H1 (cell line): ENCODE results near the gene VAMP3. TPM values are rescaled to one million over a fixed set of nuclear protein-coding genes. Genes with fewer than 3 reads are reported as not detected.

ENCODE experiments used
- CTCF ChIA-PET: fragments of 300-600 bp; sonication (Branson Sonifier 250); formaldehyde crosslinking; loops from one replicate; lab custom pipeline; 2021; ENCODE audit not compliant: partially characterized antibody; lab: Charles Lee
- POLR2A ChIA-PET: fragments of 300-600 bp; sonication (Branson Sonifier 250); formaldehyde crosslinking; loops from one replicate; lab custom pipeline; 2021; ENCODE audit warnings: inconsistent platforms; ENCODE audit not compliant: partially characterized antibody; lab: Charles Lee
- DNase-seq, 2 experiments: peaks; one replicate each; pipeline versions ENCODE4 v3.0.0 to v3.0.0-alpha.2; 2010 to 2022; ENCODE audit warnings: low spot score in 2 of 2, low read depth in 1 of 2, mixed read lengths in 1 of 2
- FAIRE-seq: peaks from 2 replicates; lab custom pipeline; 2011; peaks lifted over from hg19 to GRCh38; lab: Jason Lieb, UNC
- H2AFZ ChIP-seq: 2 replicates; pipeline ENCODE4 v1.8.1; 2012; ENCODE audit warnings: low read length, inconsistent platforms
- H2AK5ac ChIP-seq: 2 replicates; pipeline ENCODE4 v1.6.1; 2013; ENCODE audit warnings: low read depth, low read length
- H2BK120ac ChIP-seq: replicated peaks from 2 replicates; pipeline ENCODE3; 2013; ENCODE audit warnings: low read depth, low read length, inconsistent platforms
- H2BK12ac ChIP-seq: 2 replicates; pipeline ENCODE4 v1.6.1; 2013; ENCODE audit warnings: low read depth, low read length
- H2BK15ac ChIP-seq: 2 replicates; pipeline ENCODE4 v1.6.1; 2013; ENCODE audit warnings: low read length
- H2BK20ac ChIP-seq: 2 replicates; pipeline ENCODE4 v1.6.1; 2013; ENCODE audit warnings: low read length
- H2BK5ac ChIP-seq: 2 replicates; pipeline ENCODE4 v1.6.1; 2013; ENCODE audit warnings: low read depth, low read length
- H3K14ac ChIP-seq: 2 replicates; pipeline ENCODE4 v1.6.1; 2013; ENCODE audit warnings: inconsistent platforms; ENCODE audit not compliant: insufficient read length
- H3K18ac ChIP-seq: 2 replicates; pipeline ENCODE4 v1.6.1; 2013; ENCODE audit warnings: low read length; ENCODE audit errors: extremely low read depth
- H3K23ac ChIP-seq: 2 replicates; pipeline ENCODE4 v1.6.1; 2013; ENCODE audit warnings: inconsistent platforms; ENCODE audit not compliant: insufficient read length
- H3K23me2 ChIP-seq: 2 replicates; pipeline ENCODE4 v1.6.1; 2013; ENCODE audit warnings: low read depth, low read length
- H3K27ac ChIP-seq: 2 replicates; pipeline ENCODE4 v1.6.1; 2011; ENCODE audit warnings: low read depth, low read length, inconsistent platforms
- H3K27me3 ChIP-seq, 4 experiments: replicated peaks in 1 of 4; 1 replicate in 1 of 4; 2 replicates in 3 of 4; pipeline versions ENCODE4 v1.6.1 to v1.8.1; 2011 to 2013; ENCODE audit warnings: low read length in 3 of 4, mild to moderate bottlenecking in 3 of 4, inconsistent platforms in 2 of 4, mixed read lengths in 2 of 4, moderate library complexity in 1 of 4; ENCODE audit not compliant: control insufficient read depth in 3 of 4, insufficient read depth in 3 of 4; ENCODE audit errors: extremely low read depth in 1 of 4
- H3K36me3 ChIP-seq, 4 experiments: 2 replicates each; pipeline versions ENCODE4 v1.6.1 to v1.8.1; 2011 to 2013; ENCODE audit warnings: mild to moderate bottlenecking in 4 of 4, low read length in 3 of 4, moderate library complexity in 2 of 4, control low read depth in 1 of 4, inconsistent platforms in 1 of 4; ENCODE audit not compliant: insufficient read depth in 4 of 4, control insufficient read depth in 2 of 4
- H3K4ac ChIP-seq: replicated peaks from 2 replicates; pipeline ENCODE3; 2013; ENCODE audit warnings: low read length, low read depth, mixed read lengths, inconsistent platforms; ENCODE audit not compliant: insufficient read length
- H3K4me1 ChIP-seq, 4 experiments: replicated peaks in 1 of 4; 1 replicate in 1 of 4; 2 replicates in 3 of 4; pipeline versions ENCODE4 v1.6.1 to v1.8.1; 2011 to 2013; ENCODE audit warnings: low read length in 3 of 4, inconsistent platforms in 2 of 4, mixed read lengths in 1 of 4; ENCODE audit not compliant: insufficient read depth in 4 of 4, control insufficient read depth in 3 of 4
- H3K4me2 ChIP-seq, 2 experiments: 2 replicates each; pipeline versions ENCODE4 v1.6.1 to v1.8.1; 2011 to 2013; ENCODE audit warnings: low read depth in 2 of 2, low read length in 2 of 2, control low read depth in 1 of 2, inconsistent platforms in 1 of 2, mild to moderate bottlenecking in 1 of 2; ENCODE audit not compliant: insufficient read depth in 1 of 2
- H3K4me3 ChIP-seq, 4 experiments: fragments of 200-600, 300-600 bp in 1 of 4; sonication (generic), shearing (Covaris generic), sonication (Bioruptor Twin) in 1 of 4; 2 replicates each; pipeline versions ENCODE4 v1.5.1 to v1.8.1; 2011 to 2016; ENCODE audit warnings: low read length in 4 of 4, low read depth in 3 of 4, control low read depth in 2 of 4, inconsistent platforms in 2 of 4, mild to moderate bottlenecking in 2 of 4, mixed read lengths in 1 of 4, moderate library complexity in 1 of 4; ENCODE audit not compliant: insufficient read depth in 2 of 4; ENCODE audit errors: extremely low read depth in 1 of 4
- H3K56ac ChIP-seq: replicated peaks from 2 replicates; pipeline ENCODE3; 2013; ENCODE audit warnings: low read depth, mild to moderate bottlenecking, mixed read lengths, low read length, inconsistent platforms; ENCODE audit not compliant: insufficient read length
- H3K79me1 ChIP-seq: 2 replicates; pipeline ENCODE4 v1.6.1; 2013; ENCODE audit warnings: low read depth, low read length, control low read depth
- H3K79me2 ChIP-seq, 2 experiments: 2 replicates each; pipeline versions ENCODE4 v1.6.1 to v1.8.1; 2012 to 2013; ENCODE audit warnings: low read length in 2 of 2, mild to moderate bottlenecking in 2 of 2, inconsistent platforms in 1 of 2; ENCODE audit not compliant: insufficient read depth in 2 of 2, control insufficient read depth in 1 of 2
- H3K9ac ChIP-seq, 4 experiments: replicated peaks in 1 of 4; 1 replicate in 1 of 4; 2 replicates in 3 of 4; pipeline versions ENCODE4 v1.6.1 to v1.8.1; 2011 to 2013; ENCODE audit warnings: low read depth in 3 of 4, low read length in 3 of 4, control low read depth in 2 of 4, mild to moderate bottlenecking in 2 of 4, moderate library complexity in 2 of 4, inconsistent platforms in 1 of 4; ENCODE audit errors: extremely low read depth in 1 of 4
- H3K9me3 ChIP-seq, 2 experiments: 2 replicates each; pipeline versions ENCODE4 v1.6.1 to v1.8.1; 2012 to 2013; ENCODE audit warnings: mild to moderate bottlenecking in 2 of 2, moderate library complexity in 2 of 2, control low read depth in 1 of 2, inconsistent platforms in 1 of 2, low read depth in 1 of 2, low read length in 1 of 2, mixed read lengths in 1 of 2; ENCODE audit not compliant: insufficient read depth in 2 of 2
- H4K20me1 ChIP-seq, 2 experiments: replicated peaks in 1 of 2; 2 replicates each; pipeline versions ENCODE3 to v1.8.1; 2011 to 2013; ENCODE audit warnings: inconsistent platforms in 2 of 2, low read length in 2 of 2, mild to moderate bottlenecking in 1 of 2; ENCODE audit not compliant: insufficient read depth in 2 of 2, control insufficient read depth in 1 of 2
- H4K5ac ChIP-seq: 2 replicates; pipeline ENCODE4 v1.6.1; 2013; ENCODE audit warnings: low read length, low read depth, mixed read lengths, inconsistent platforms; ENCODE audit not compliant: insufficient read length
- H4K8ac ChIP-seq: 2 replicates; pipeline ENCODE4 v1.8.0; 2013; ENCODE audit warnings: mild to moderate bottlenecking, moderate library complexity, low read length, inconsistent platforms; ENCODE audit not compliant: insufficient read depth; ENCODE audit errors: extremely low read depth
- H4K91ac ChIP-seq: replicated peaks from 2 replicates; pipeline ENCODE3; 2013; ENCODE audit warnings: low read length, mixed read lengths, inconsistent platforms; ENCODE audit not compliant: insufficient read length
- ASH2L ChIP-seq: fragments of 200-600, 300-600 bp; sonication (generic); IDR thresholded peaks from one replicate; pipeline ENCODE4 v1.7.1; 2017; ENCODE audit warnings: low read length
- CHD2 ChIP-seq: IDR thresholded peaks from 2 replicates; pipeline ENCODE4 v1.6.1; 2012; ENCODE audit warnings: low read length, improper control_type of control experiment
- KDM1A ChIP-seq: fragments of 200-600, 300-600 bp; sonication (generic); IDR thresholded peaks from 2 replicates; pipeline ENCODE4 v1.7.1; 2016; ENCODE audit warnings: mild to moderate bottlenecking, low read length, borderline replicate concordance
- MAFK ChIP-seq: IDR thresholded peaks from 2 replicates; pipeline ENCODE4 v1.6.1; 2012; ENCODE audit warnings: low read depth, mild to moderate bottlenecking, improper control_type of control experiment, low read length
- POLR2AphosphoS5 ChIP-seq: IDR thresholded peaks from 2 replicates; pipeline ENCODE4 v1.6.1; 2011; ENCODE audit warnings: low read depth, low read length
- YY1 ChIP-seq: IDR thresholded peaks from 2 replicates; pipeline ENCODE4 v1.6.1; 2011; ENCODE audit warnings: low read depth, mild to moderate bottlenecking, low read length
- WGBS, 2 experiments: shearing (Covaris generic) in 1 of 2; methylation state at CpG; one replicate each; pipeline versions ENCODE4 v1.1.6 to v1.1.7; 2013 to 2015; ENCODE audit warnings: low lambda C conversion rate in 2 of 2, mixed read lengths in 2 of 2, inconsistent platforms in 1 of 2, low coverage in 1 of 2, missing lambda C conversion rate in 1 of 2; ENCODE audit not compliant: insufficient replicate concordance in 2 of 2, insufficient coverage in 1 of 2, insufficient read length in 1 of 2; ENCODE audit errors: extremely low coverage in 1 of 2, missing lambda C conversion rate in 1 of 2; 5-methylcytosine and 5-hydroxymethylcytosine counted together
- polyA plus RNA-seq, 7 experiments: library from polyadenylated mRNA; depleted of rRNA in 3 of 7; stranded (reverse) in 5 of 7; unstranded in 2 of 7; fragments of >200 nt in 5 of 7; fragments of 200-250 nt in 2 of 7; gene quantifications; 1 replicate in 5 of 7; 2 replicates in 1 of 7; 4 replicates in 1 of 7; pipeline versions ENCODE4 v1.2.1 to v1.2.3, GENCODE V29; 2011 to 2013; ENCODE audit warnings: missing spikeins in 2 of 7, mixed read lengths in 2 of 7
- total RNA-seq: library from RNA; stranded (reverse); fragmentation: NEBNext Ultra II Directional; extraction: Animal tissue kit (Norgen Biotek cat#: 25700); gene quantifications from 2 replicates; pipeline ENCODE4 v1.2.1, GENCODE V29; 2021

VAMP3 gene
- total and polyA plus RNA-seq, 2 of the 8 experiments (the other 6 are each of a cell fraction or from before 2014, with no cell fraction given): 27.9 to 36.7 TPM

DNA sequence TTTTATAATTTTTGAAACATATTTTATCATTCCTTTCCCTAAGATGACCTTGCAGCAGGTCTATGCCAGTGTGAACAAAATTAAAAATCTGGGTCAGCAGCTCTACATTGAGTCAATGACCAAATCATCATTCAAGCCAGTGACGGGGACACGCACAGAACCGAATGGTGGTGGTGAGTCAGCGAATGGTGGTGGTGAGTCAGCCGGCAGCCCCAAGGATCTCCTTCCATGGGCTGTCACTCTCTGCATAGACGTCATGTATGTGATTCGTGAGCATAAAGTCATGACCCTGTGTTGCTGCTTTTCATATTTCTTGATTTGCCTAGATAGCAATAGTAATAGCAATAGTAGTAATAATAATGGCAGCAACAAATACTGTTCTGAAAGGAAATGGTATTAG, 39.3 kb downstream of the VAMP3 start:
- no peak overlapping the region for H3K4ac ChIP-seq
- H3K79me1 ChIP-seq: no peaks in the 10 kb centered on the region
- no peaks in the 10 kb centered on the region for H3K79me2 ChIP-seq
- H3K27me3 ChIP-seq: no peaks in the 10 kb centered on the region
- H2BK120ac ChIP-seq: no peak overlapping the region
- FAIRE-seq (no peak), DNase-seq (no peak)
- no peaks in the 10 kb centered on the region for H3K23me2 ChIP-seq
- TF ChIP-seq KDM1A: no peak
- no peak for TF ChIP-seq POLR2AphosphoS5
- TF ChIP-seq ASH2L: no peak
- no peak for TF ChIP-seq YY1
- TF ChIP-seq CHD2: no peak
- no peak for TF ChIP-seq MAFK
- ChIA-PET CTCF (interaction anchor here (0.5 to 1.7 kb wide), 5 partner anchors 8 to 141 kb away, joined by 3 to 6 read pairs (median 3); no protein-coding TSS in a partner anchor), POLR2A (no interaction called here)
- H2BK15ac ChIP-seq: no peak overlapping the region
- H3K9me3 ChIP-seq: peaks cover 11 to 13% of the 10 kb centered on the region in 2 experiments; a peak in 3 of 4 replicates
- H2BK5ac ChIP-seq: no peak overlapping the region
- H2AK5ac ChIP-seq: no peak overlapping the region
- no peak overlapping the region for H3K9ac ChIP-seq
- no peak overlapping the region for H3K4me3 ChIP-seq
- H4K91ac ChIP-seq: no peak overlapping the region
- H3K14ac ChIP-seq: no peak overlapping the region
- no peak overlapping the region for H3K23ac ChIP-seq
- no peak overlapping the region for H4K8ac ChIP-seq
- H2BK12ac ChIP-seq: no peak overlapping the region
- no peaks in the 10 kb centered on the region for H3K4me1 ChIP-seq
- H3K36me3 ChIP-seq: peaks cover 3 to 41% (median 11%) of the 10 kb centered on the region in 4 experiments; a peak in 7 of 8 replicates
- H3K56ac ChIP-seq: no peak overlapping the region
- 97% methylated on average over 7 of the region's 7 CpGs; no CpG with 5 or more reads in 1 of the 2 experiments for WGBS, 2 experiments
- H2BK20ac ChIP-seq: no peak overlapping the region
- H3K4me2 ChIP-seq: no peak overlapping the region
- no peak overlapping the region for H3K27ac ChIP-seq
- no peak overlapping the region for H3K18ac ChIP-seq
- no peak overlapping the region for H2AFZ ChIP-seq
- no peak overlapping the region for H4K5ac ChIP-seq
- H4K20me1 ChIP-seq: peaks cover 0 to 2% of the 10 kb centered on the region in 2 experiments
